Parathyroid adenoma (tissue), 2 donors: ENCODE results near the gene DCUN1D3.

Source experiments
- H2AFZ ChIP-seq: fragments of 300-600 bp; sonication (generic); one replicate; pipeline ENCODE4 v1.7.0; 2017; ENCODE audit warnings: antibody characterized with exemption, mild to moderate bottlenecking
- H3K27ac ChIP-seq: fragments of 300-600 bp; sonication (generic); one replicate; pipeline ENCODE4 v1.7.0; 2017
- H3K27me3 ChIP-seq: fragments of 300-600 bp; sonication (generic); one replicate; pipeline ENCODE4 v1.7.0; 2017; ENCODE audit warnings: low read length; ENCODE audit not compliant: control insufficient read depth, insufficient read depth
- H3K36me3 ChIP-seq: fragments of 300-600 bp; sonication (generic); one replicate; pipeline ENCODE4 v1.7.0; 2017; ENCODE audit warnings: low read length; ENCODE audit not compliant: control insufficient read depth, insufficient read depth
- H3K4me1 ChIP-seq: fragments of 300-600 bp; sonication (generic); one replicate; pipeline ENCODE4 v1.7.0; 2017; ENCODE audit warnings: control low read depth
- H3K4me2 ChIP-seq: fragments of 300-600 bp; sonication (generic); one replicate; pipeline ENCODE4 v1.7.0; 2017; ENCODE audit warnings: low read length
- H3K4me3 ChIP-seq: fragments of 300-600 bp; sonication (generic); one replicate; pipeline ENCODE4 v1.7.0; 2017; ENCODE audit warnings: low read depth, low read length
- H3K79me2 ChIP-seq: fragments of 300-600 bp; sonication (generic); one replicate; pipeline ENCODE4 v1.7.0; 2017; ENCODE audit warnings: control low read depth
- H3K9ac ChIP-seq: fragments of 300-600 bp; sonication (generic); one replicate; pipeline ENCODE4 v1.7.0; 2017; ENCODE audit warnings: mild to moderate bottlenecking
- H3K9me3 ChIP-seq: fragments of 300-600 bp; sonication (generic); one replicate; pipeline ENCODE4 v1.7.0; 2017; ENCODE audit warnings: low read length; ENCODE audit not compliant: control insufficient read depth
- TF ChIP-seq, protein P1 (sequence below): fragments of 300-600 bp; sonication (generic); IDR thresholded peaks from one replicate; pipeline ENCODE4 v1.7.0; 2017; ENCODE audit warnings: antibody characterized with exemption, mild to moderate bottlenecking
- donor health status: primary hyperparathyroidism.

The DCUN1D3 gene

DNA sequence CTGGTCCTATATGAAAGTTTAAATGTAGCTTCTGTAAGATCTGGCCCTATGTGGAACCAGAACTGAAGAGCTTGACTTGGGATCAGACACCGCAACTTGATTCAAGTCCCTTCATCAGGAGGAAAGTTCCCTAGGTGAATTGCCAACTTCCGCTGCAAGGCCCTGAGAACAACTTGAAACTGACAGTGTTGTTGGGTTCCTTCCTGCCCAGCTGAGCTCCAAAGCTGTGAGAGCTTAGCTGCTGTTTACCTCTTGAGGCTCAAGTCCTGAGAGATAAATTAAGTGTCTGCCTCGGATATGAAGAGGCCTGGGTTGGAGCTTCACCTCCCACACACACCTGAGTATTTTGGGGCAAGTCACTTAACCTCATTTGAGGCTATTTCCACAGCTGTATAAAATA lies 49.2 kb downstream of the DCUN1D3 start:
- Histone ChIP-seq H3K4me1 (peaks cover 11% of the 10 kb centered on the region), H3K4me2 (no peak overlapping the region), H2AFZ (no peak overlapping the region), H3K4me3 (no peak overlapping the region), H3K27ac (no peak overlapping the region), H3K36me3 (no peaks in the 10 kb centered on the region), H3K79me2 (no peaks in the 10 kb centered on the region), H3K27me3 (no peaks in the 10 kb centered on the region), H3K9ac (no peak overlapping the region), H3K9me3 (no peaks in the 10 kb centered on the region)
- TF ChIP-seq, protein P1, sequence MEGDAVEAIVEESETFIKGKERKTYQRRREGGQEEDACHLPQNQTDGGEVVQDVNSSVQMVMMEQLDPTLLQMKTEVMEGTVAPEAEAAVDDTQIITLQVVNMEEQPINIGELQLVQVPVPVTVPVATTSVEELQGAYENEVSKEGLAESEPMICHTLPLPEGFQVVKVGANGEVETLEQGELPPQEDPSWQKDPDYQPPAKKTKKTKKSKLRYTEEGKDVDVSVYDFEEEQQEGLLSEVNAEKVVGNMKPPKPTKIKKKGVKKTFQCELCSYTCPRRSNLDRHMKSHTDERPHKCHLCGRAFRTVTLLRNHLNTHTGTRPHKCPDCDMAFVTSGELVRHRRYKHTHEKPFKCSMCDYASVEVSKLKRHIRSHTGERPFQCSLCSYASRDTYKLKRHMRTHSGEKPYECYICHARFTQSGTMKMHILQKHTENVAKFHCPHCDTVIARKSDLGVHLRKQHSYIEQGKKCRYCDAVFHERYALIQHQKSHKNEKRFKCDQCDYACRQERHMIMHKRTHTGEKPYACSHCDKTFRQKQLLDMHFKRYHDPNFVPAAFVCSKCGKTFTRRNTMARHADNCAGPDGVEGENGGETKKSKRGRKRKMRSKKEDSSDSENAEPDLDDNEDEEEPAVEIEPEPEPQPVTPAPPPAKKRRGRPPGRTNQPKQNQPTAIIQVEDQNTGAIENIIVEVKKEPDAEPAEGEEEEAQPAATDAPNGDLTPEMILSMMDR: no peak

- Histone ChIP-seq H3K27me3 (no peaks in the 10 kb centered on the region), H3K27ac (peak overlapping the region; percentile 3), H3K4me2 (peak overlapping the region; percentile 46), H3K4me3 (no peak overlapping the region), H3K9ac (no peak overlapping the region), H3K79me2 (no peaks in the 10 kb centered on the region), H3K36me3 (no peaks in the 10 kb centered on the region), H3K9me3 (no peaks in the 10 kb centered on the region), H3K4me1 (peaks cover 20% of the 10 kb centered on the region), H2AFZ (no peak overlapping the region)
- TF ChIP-seq, protein P1: peak; percentile 99
These were observed 50.4 kb downstream of the DCUN1D3 start for GRCh38 chr16:20849589-20850390.

GRCh38 chr16:20847550-20847949 lies 52.6 kb downstream of the DCUN1D3 start:
- Histone ChIP-seq H3K4me3 (no peak overlapping the region), H3K79me2 (no peaks in the 10 kb centered on the region), H3K27me3 (no peaks in the 10 kb centered on the region), H3K4me2 (no peak overlapping the region), H3K4me1 (peaks cover 31% of the 10 kb centered on the region), H3K9me3 (no peaks in the 10 kb centered on the region), H3K36me3 (no peaks in the 10 kb centered on the region), H3K27ac (no peak overlapping the region), H3K9ac (no peak overlapping the region), H2AFZ (no peak overlapping the region)
- TF ChIP-seq, protein P1: no peak

- H3K4me2 ChIP-seq: no peak overlapping the region
These were observed 53.6 kb downstream of the DCUN1D3 start for GRCh38 chr16:20846551-20846950.

More at GRCh38 chr16:20846551-20846950, 53.6 kb downstream of the DCUN1D3 start:
- Histone ChIP-seq H3K4me1 (peaks cover 31% of the 10 kb centered on the region), H3K9ac (no peak overlapping the region), H3K79me2 (no peaks in the 10 kb centered on the region), H3K27me3 (no peaks in the 10 kb centered on the region), H3K27ac (no peak overlapping the region), H3K36me3 (no peaks in the 10 kb centered on the region), H2AFZ (no peak overlapping the region), H3K4me3 (no peak overlapping the region), H3K9me3 (no peaks in the 10 kb centered on the region)
- TF ChIP-seq, protein P1: no peak
